Hindlimb muscle (tissue), 1 donor: Measurements from ENCODE around the gene KRT16. TPM values are rescaled to one million over a fixed set of nuclear protein-coding genes. Genes with fewer than 3 reads are reported as not detected.
"Not testable (repeated sequence)": the region's sequence is repeated elsewhere in the genome, so short reads cannot be mapped to it uniquely, and the experiment has no call there.

Source experiments
- DNase-seq: peaks from one replicate; pipeline ENCODE4 v3.0.0-alpha.2; 2013
- polyA plus RNA-seq: library from polyadenylated mRNA; unstranded; fragments of 120-200 nt; gene quantifications from one replicate; pipeline ENCODE4 v1.2.1, GENCODE V29; 2013; ENCODE audit not compliant: insufficient read length

The KRT16 gene
- polyA plus RNA-seq, 1 donor: 0.23 TPM

DNA sequence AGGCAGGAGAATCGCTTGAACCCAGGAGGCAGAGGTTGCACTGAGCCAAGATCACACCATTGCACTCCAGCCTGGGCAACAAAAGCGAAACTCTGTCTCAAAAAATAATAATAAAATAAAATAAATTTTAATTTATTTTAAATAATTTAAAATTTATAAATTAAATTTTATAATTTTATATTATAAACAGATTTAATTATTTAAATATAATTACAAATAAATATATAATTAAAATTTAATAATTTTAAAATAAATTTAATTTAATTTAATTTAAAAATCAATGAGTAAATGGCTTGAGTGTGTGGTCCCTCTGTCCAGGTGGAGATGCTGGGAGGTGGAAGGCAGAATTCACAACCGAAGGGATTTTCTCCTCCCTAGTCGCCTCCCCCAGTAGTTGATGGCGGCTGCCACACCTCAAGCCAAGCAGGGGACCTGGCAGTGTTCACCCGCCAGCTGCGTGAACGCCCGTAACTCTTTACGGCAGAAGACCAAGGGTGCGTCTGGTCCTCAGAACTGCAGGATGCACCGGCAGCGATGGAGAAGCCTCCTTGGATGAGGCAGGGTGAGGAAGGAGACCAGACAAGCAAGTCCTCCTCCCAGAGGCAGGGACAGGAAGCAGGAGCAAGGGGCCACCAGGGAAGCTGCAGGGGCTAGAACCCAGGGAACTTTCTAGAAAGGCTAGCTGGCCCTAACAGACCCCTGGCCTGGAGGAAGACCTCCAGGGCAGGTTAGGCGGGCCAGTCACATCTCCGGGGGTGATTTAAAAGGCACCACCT, 34.7 kb upstream of the KRT16 start:
- no peak for DNase-seq

- no peak for DNase-seq
Measured at GRCh38 chr17:41642252-41643156, 29.9 kb upstream of the KRT16 start.

DNA sequence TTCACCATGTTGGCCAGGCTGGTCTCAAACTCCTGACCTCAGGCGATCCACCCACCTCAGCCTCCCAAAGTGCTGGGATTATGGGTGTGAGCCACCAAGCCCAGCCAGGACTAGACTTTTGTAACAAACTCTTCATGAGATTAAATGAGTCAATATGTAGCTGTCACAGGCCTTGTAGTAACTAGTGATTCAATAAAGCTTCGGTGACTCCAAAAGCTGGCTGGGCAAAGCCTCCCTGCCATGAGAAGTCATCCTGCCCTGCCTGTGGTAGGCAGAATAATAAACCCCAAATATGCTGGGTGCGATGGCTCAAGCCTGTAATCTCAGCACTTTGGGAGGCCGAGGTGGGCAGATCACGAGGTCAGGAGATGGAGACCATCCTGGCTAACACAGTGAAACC, 28.0 kb upstream of the KRT16 start:
- not testable (repeated sequence) for DNase-seq

DNA sequence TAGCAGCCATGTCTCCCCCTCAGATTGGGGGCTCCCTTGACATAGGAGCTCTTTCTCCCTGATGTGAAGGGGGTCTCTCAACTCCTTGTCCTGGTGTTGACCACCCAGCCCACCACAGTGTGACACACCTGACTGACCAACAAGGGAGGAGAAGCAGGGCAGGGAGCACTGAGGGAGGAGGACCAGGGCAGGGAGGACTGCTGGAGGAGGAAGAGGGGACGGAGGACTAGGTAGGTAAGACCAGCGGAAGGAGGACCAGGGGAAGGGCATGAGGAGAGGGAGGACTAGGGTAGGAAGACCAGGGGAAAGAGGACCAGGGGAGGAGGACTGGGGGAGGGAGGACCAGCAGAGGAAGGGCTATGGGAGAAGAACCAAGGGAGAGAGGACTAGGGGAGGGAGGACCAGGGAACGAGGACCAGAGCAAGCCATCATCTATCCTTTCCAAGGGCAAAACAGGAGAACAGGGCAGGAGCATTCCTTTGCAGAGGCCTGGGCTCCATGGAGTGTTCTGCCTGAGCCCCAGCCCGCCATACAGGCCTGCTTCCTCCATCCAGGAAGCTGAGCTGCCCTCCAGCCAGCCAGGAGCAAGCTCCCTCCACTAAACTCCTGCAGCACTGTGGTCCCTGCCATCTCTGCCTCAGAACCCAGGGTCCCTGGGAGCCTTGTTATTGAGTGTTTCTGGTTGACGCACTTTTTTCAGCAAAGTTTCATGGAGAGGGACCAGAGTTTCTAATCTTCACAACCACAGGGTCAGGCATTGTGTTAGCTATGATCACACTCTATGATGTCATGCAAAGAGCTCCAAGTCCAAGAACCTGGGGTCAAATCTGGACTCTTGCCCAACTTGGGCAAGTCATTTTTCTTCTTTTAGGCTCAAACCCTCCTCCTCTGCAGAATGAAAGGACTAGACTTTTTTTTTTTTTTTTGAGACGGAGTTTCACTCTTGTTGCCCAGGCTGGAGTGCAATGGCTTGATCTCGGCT, 27.2 kb upstream of the KRT16 start:
- DNase-seq: no peak

DNA sequence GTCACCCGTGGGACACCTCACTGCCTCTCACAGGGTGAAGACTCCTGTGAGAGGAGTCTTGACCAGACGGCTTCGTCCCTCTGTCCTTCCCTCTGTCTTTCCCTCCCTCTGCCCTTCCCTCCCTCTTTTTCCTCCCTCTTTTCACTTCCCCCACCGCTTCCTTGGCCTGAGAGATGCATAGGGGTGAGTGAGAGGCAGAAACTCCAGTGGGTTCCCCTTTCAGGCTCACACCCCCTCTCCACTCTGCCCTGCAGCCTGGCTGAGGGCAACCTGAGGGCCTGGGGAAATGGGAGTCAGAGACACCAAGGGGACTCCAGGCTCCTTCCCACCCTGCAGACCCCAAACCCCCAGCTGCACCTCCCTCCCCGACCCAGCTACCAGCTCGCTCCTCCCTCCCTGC, 26.4 kb upstream of the KRT16 start:
- DNase-seq: no peak

DNA sequence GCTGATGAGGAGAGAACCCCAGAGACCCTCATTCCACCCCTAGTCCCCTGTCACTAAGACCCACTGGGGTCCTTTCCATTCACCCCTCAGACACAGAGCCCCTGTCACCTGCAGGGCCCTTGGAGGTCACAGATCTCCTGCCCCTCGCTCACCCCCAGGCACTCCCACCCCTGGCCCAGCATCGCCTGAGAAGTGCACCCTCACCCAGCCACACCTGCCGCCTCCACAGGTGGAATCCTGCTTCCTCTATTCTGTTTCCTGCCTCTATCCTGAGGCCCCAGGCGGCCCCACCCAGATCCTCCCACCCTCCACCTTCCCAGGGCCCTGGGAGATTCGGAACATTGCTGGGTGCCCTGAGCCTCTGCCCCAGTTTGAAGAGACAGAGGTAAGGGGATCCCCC, 25.6 kb upstream of the KRT16 start:
- no peak for DNase-seq

DNA sequence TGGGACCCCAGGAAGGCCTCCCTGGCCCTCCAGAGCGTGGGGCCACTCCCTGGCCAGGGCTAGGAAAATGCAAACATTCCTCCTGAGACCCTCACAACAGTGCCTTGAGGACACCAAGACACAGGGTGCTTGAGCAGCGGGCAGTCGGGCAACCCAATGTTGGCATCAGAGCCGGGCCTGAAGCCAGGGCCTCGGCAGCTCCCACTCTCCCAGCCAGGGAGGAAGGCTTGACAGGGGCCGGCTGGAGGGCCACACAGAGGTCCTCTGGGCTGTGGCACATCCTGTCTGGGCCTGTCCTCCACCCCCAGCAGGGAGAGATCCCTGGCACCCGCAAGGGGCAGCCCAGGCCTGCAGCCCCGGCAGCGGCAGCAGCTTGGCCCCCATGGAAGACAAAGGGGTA, 24.1 kb upstream of the KRT16 start:
- no peak for DNase-seq

GRCh38 chr17:41635121-41636097, 22.8 kb upstream of the KRT16 start:
- DNase-seq: peak; percentile 61

GRCh38 chr17:41634639-41635038, 22.1 kb upstream of the KRT16 start:
- DNase-seq: no peak

DNA sequence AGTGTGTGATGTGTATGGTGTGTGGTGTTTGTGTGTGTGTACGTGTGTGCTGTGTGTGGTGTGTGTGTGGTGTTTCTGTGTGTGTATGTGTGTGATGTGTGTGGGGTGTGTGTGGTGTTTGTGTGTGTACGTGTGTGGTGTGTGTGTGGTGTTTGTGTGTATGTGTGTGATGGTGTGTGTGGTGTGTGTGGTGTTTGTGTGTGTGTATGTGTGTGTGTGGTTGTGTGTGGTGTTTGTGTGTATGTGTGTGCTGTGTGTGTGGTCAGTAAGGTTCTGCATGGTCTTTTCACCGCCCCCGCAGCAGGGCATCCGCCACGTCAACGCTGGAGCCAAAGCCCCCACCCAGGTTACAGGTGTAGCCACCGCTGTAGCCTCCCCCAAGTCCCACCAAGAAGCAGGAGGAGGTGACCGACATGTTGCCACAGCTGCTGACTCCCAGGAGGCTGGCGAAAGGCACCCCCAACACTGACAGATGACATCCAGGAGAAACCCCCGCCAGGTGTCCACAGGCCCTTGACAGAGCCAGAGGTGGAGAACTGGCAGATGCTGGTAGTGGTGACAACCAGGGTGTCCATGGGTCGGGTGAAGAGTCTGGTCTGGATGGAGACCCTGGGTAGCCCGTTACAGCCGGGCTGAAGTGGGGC, 21.1 kb upstream of the KRT16 start:
- DNase-seq: no peak

DNA sequence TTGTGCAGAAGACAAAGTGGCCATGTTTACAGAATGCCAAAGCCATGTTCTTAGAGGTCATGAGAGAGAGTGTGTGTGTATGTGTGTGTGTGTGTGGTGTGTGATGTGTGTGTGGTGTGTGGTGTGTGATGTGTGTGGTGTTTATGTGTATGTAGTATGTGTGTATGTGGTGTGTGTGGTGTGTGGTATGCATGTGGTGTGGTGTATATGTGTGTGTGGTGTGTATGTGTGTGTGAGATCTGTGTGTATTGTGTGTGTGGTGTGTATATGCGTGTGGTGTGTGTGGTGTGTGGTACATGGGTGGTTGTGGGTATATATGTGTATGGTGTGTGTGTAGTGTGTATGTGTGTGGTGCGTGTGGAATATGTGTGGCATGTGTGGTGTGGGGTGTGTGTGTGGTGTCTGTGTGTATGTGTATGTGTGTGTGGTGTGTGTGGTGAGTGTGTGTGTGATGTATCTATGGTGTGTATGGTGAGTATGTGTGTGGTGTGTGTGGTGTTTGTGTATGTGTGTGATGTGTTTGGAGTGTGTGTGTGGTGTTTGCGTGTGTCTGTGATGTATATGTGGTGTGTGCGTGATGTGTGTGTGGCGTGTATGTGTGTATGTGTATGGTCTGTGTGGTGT, 20.0 kb upstream of the KRT16 start:
- no peak for DNase-seq

- DNase-seq: no peak
Measured at GRCh38 chr17:41631898-41632285, 19.3 kb upstream of the KRT16 start.

DNA sequence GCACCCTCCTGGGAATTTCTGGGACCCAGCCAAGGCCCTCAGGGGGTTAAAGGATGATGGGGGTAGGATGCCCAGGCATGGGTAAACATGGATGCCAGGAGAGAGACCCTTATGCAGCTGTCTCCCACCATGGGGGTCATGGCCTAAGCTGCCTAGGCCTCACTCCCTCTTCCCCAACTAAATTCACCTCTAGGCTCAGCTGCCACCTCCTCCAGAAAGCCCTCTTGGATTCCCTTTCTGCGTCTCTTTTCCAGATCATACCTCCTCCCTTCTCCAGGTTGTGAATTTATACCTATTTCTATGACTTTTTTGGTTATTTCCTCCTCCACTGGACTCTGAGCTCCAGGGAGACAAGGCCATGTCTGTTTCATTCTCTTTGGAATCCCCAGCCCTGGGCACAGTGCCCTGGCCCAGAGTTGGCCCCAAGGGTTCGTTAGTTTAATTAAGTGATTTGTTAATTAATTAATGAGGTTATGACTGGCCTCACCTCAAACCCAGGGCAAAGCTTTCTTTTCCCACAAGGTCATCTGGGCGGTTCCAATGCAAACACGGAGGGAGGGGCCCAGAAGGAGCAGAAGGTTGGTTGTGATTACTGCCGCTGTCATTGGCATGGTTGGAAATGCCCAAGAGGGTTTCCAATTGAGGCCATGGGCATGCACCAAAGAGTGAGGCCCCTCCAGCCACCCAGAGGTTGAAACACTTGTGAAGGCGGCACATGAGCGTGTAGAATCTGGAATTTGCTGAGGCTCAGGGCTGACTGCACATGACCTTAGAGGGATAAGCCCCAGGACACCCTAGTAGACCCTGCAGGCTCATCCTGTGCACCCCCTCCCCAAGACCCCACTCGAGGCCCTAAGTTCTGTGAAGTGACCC, 18.7 kb upstream of the KRT16 start:
- DNase-seq: no peak

GRCh38 chr17:41629826-41630670, 17.5 kb upstream of the KRT16 start:
- no peak for DNase-seq

GRCh38 chr17:41629316-41629715, 16.7 kb upstream of the KRT16 start:
- DNase-seq: no peak

GRCh38 chr17:41628621-41629255, 16.2 kb upstream of the KRT16 start:
- not testable (repeated sequence) for DNase-seq

- DNase-seq: not testable (repeated sequence)
Measured at GRCh38 chr17:41628073-41628370, 15.5 kb upstream of the KRT16 start.
